Lung (tissue), 12 donors: ENCODE measurements around the gene BCO1. TPM values are rescaled to one million over a fixed set of nuclear protein-coding genes. Genes with fewer than 3 reads are reported as not detected.

Source experiments
- ATAC-seq: fragments of 200-7000 bp; cut with Tn5 transposase; one replicate; pipeline ENCODE4 v1.9.1; 2020; ENCODE audit warnings: moderate number of reproducible peaks; ENCODE audit not compliant: insufficient read depth, low FRiP score
- DNase-seq, 3 donors: peaks; one replicate each; pipeline ENCODE4 v3.0.0-alpha.2; 2013 to 2017
- H3K27ac ChIP-seq, 2 donors: one replicate each; pipeline ENCODE4 v1.5.1; 2013; ENCODE audit warnings: mild to moderate bottlenecking in 2 of 2, moderate library complexity in 2 of 2, control low read depth in 1 of 2, inconsistent platforms in 1 of 2, low read depth in 1 of 2, low read length in 1 of 2
- H3K27me3 ChIP-seq, 3 donors: one replicate each; pipeline ENCODE4 v1.5.1; 2013; ENCODE audit warnings: low read length in 2 of 3; ENCODE audit not compliant: control insufficient read depth in 3 of 3, insufficient read depth in 3 of 3
- H3K36me3 ChIP-seq, 4 donors: one replicate each; pipeline ENCODE4 v1.5.1; 2013; ENCODE audit warnings: low read length in 4 of 4, mild to moderate bottlenecking in 1 of 4, moderate library complexity in 1 of 4; ENCODE audit not compliant: control insufficient read depth in 4 of 4, insufficient read depth in 4 of 4
- H3K4me1 ChIP-seq, 5 donors: one replicate each; pipeline ENCODE4 v1.5.1; 2013; ENCODE audit warnings: low read length in 5 of 5, mild to moderate bottlenecking in 2 of 5, moderate library complexity in 1 of 5; ENCODE audit not compliant: control insufficient read depth in 5 of 5, insufficient read depth in 5 of 5
- H3K4me3 ChIP-seq: one replicate; pipeline ENCODE4 v1.5.1; 2013; ENCODE audit warnings: mild to moderate bottlenecking, control low read depth, moderate library complexity
- H3K9ac ChIP-seq, 2 donors: one replicate each; pipeline ENCODE4 v1.5.1; 2013; ENCODE audit warnings: low read length in 2 of 2, control low read depth in 1 of 2; ENCODE audit not compliant: insufficient read depth in 1 of 2
- H3K9me3 ChIP-seq, 4 donors: one replicate each; pipeline ENCODE4 v1.5.1; 2013; ENCODE audit warnings: low read length in 3 of 4, mild to moderate bottlenecking in 1 of 4, moderate library complexity in 1 of 4; ENCODE audit not compliant: control insufficient read depth in 4 of 4, insufficient read depth in 3 of 4
- WGBS, 2 donors: extraction: QIAGEN DNeasy Blood & Tissue Kit; methylation state at CpG; one replicate each; pipeline ENCODE4 v1.1.7; 2013; 5-methylcytosine and 5-hydroxymethylcytosine counted together
- polyA plus RNA-seq, 2 donors: library from polyadenylated mRNA; stranded (reverse); fragments of 200-250 nt; gene quantifications; one replicate each; pipeline ENCODE4 v1.2.1, GENCODE V29; 2013
- total RNA-seq, 2 donors: library from RNA; depleted of rRNA in 1 of 2; stranded (reverse); fragments of >200 nt in 1 of 2; gene quantifications; one replicate each; pipeline ENCODE4 v1.2.1, GENCODE V29; 2014 to 2021
- TF ChIP-seq, protein P1 (sequence below): IDR thresholded peaks from 2 replicates; pipeline ENCODE4 v1.5.1; 2012; ENCODE audit warnings: mild to moderate bottlenecking; ENCODE audit errors: control extremely low read depth, extremely low read depth
- donor health status: control.
- donor health status: control.
- donor health status: Bipolar disorder and iron deficiency.
- donor health status: healthy.
- donor health status: DM: yes; HTN: yes; CAD: no.

The BCO1 gene
- total and polyA plus RNA-seq, 4 donors: 0.06 to 0.77 (median 0.23) TPM

DNA sequence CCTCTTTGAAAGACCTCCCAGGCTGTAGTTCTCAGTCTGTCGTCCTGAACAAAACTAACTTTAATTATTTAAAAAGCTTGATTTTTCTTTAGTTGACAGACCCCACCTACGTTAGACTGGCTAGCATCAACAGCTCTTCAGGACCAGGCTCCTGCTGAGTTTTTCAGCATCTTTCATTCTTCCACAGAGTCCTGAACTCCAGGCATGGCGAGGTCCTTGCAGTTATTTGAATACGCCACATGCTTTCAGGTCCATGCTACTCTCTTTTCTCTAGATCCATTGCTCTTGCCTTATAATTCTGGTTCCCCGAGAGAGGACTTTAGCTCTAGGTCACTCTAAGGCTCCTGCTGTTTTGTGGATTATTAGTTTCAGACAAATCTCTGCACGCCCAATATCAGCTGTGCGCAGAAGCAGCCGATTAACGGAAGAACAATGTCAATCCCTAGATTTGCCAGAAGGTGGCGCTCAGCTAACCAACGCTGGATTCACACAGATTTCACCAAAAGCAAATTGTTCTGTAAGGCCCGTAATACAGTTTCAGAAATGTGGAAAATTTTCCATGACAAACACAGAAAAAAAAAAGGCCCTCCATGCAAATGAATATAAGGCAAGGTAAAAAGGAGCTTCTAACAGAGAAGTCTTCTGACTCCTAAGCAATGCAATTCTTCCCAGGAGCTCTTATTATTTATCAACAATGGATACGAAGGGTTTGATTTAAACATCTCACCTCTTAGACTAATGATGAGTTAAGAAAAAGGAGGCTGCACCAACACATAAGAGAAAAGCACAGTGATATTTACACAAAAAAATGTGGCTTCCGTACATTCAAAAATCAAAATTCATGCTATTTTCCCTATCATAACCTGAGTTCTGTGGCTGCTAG lies 33.5 kb upstream of the BCO1 start:
- H3K27ac ChIP-seq: no peak overlapping the region
- H3K4me1 ChIP-seq: no peaks in the 10 kb centered on the region
- peak overlapping the region in 1 of 2 donors; percentile 20 for H3K9ac ChIP-seq
- H3K9me3 ChIP-seq: no peaks in the 10 kb centered on the region
- peak; percentile 74 to 87 (median 83) for DNase-seq
- TF ChIP-seq, protein P1, sequence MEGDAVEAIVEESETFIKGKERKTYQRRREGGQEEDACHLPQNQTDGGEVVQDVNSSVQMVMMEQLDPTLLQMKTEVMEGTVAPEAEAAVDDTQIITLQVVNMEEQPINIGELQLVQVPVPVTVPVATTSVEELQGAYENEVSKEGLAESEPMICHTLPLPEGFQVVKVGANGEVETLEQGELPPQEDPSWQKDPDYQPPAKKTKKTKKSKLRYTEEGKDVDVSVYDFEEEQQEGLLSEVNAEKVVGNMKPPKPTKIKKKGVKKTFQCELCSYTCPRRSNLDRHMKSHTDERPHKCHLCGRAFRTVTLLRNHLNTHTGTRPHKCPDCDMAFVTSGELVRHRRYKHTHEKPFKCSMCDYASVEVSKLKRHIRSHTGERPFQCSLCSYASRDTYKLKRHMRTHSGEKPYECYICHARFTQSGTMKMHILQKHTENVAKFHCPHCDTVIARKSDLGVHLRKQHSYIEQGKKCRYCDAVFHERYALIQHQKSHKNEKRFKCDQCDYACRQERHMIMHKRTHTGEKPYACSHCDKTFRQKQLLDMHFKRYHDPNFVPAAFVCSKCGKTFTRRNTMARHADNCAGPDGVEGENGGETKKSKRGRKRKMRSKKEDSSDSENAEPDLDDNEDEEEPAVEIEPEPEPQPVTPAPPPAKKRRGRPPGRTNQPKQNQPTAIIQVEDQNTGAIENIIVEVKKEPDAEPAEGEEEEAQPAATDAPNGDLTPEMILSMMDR: peak; percentile 68
- ATAC-seq: no peak
- no peaks in the 10 kb centered on the region for H3K27me3 ChIP-seq
- H3K4me3 ChIP-seq: no peak overlapping the region
- H3K36me3 ChIP-seq: no peaks in the 10 kb centered on the region
- WGBS, 2 donors: 28 to 36% methylated on average over 14 of the region's 14 CpGs

DNA sequence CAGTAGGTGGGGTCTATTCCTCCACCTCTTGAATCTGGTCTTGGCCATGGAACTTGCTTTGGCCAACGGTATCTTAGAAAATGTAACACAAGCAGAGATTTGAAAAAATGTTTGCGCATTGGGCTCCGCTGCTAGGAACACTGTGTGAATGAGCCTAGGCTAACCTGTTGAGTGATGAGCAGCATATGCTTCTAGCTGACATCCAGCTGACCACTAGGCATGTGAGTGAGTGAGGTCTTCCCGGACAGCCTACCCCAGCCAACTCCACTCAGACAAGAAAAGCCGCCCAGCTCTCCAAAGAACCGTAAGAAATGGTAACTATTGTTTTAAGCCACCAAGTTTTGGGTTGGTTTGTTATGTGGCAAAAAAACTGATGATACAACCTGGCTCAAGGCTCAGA lies 31.4 kb upstream of the BCO1 start:
- no peak overlapping the region for H3K9ac ChIP-seq
- no peaks in the 10 kb centered on the region for H3K9me3 ChIP-seq
- TF ChIP-seq, protein P1: no peak
- WGBS, 2 donors: 45 to 71% methylated on average over 6 of the region's 6 CpGs
- no peak overlapping the region for H3K4me3 ChIP-seq
- H3K27ac ChIP-seq: no peak overlapping the region
- DNase-seq (peak in 2 of 3 donors; percentile 41 to 65), ATAC-seq (no peak)
- H3K4me1 ChIP-seq: peaks cover 0 to 2% (median 0%) of the 10 kb centered on the region in 5 donors
- no peaks in the 10 kb centered on the region for H3K27me3 ChIP-seq
- no peaks in the 10 kb centered on the region for H3K36me3 ChIP-seq

DNA sequence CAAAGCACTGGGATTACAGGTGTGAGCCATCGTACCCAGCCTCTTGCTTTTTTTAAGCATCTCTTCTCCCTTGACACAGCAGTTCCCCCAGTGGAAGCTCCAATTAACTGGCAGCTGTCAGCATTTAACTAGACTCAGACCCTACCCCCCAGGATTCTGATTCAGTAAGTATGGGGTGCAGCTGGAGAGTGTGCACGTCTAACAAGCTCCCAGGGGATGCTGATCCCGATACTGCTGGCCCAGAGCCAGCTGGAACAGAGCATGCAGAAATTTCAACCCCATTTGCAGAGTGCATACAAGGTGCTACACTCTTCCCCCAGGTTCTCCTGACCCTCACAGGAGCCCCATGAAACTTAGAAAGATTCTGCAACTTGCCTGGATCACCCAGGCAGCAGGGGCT lies 27.7 kb upstream of the BCO1 start:
- no peak overlapping the region for H3K9ac ChIP-seq
- H3K27ac ChIP-seq: no peak overlapping the region
- H3K36me3 ChIP-seq: no peaks in the 10 kb centered on the region
- WGBS, 2 donors: 63 to 71% methylated on average over 3 of the region's 3 CpGs
- peaks cover 0 to 3% (median 0%) of the 10 kb centered on the region in 4 donors for H3K9me3 ChIP-seq
- no peak overlapping the region for H3K4me3 ChIP-seq
- H3K27me3 ChIP-seq: no peaks in the 10 kb centered on the region
- peaks cover 0 to 2% (median 0%) of the 10 kb centered on the region in 5 donors for H3K4me1 ChIP-seq
- TF ChIP-seq, protein P1: no peak
- ATAC-seq (no peak), DNase-seq (no peak)
